K562 (cell line): Measurements from ENCODE around the gene PPP6C. TPM values are rescaled to one million over a fixed set of nuclear protein-coding genes. Genes with fewer than 3 reads are reported as not detected.

ENCODE experiments used
- ATAC-seq: fragments of 200-7000 bp; cut with Tn5 transposase; 3 replicates; pipeline ENCODE4 v1.9.1; 2020; ENCODE audit warnings: moderate library complexity
- BruUV-seq: library from RNA; stranded (reverse); fragments of 400-500 nt; replicated peaks from 2 replicates; lab custom pipeline; 2021; lab: Mats Ljungman, UMichigan
- CTCF ChIA-PET: fragments of 300-600 bp; formaldehyde crosslinking; extraction: SDS; loops from one replicate; lab custom pipeline; 2021; ENCODE audit warnings: low intra/inter-chr PET ratio; lab: Yijun Ruan, JAX
- POLR2A ChIA-PET: fragments of 300-600, 350-650 bp; sonication (Branson Sonifier 250); formaldehyde crosslinking; extraction: SDS; loops from one replicate; lab custom pipeline; 2021; ENCODE audit warnings: antibody characterized with exemption, inconsistent platforms; lab: Yijun Ruan, JAX
- DNase-seq, 4 experiments: peaks; one replicate each; pipeline versions ENCODE4 v3.0.0 to v3.0.0-alpha.2; 2011 to 2018; ENCODE audit warnings: low spot score in 3 of 4, mixed read lengths in 3 of 4; ENCODE audit errors: extremely low read depth in 1 of 4
- FAIRE-seq: peaks from 2 replicates; lab custom pipeline; 2011; peaks lifted over from hg19 to GRCh38; lab: Jason Lieb, UNC
- H2AFZ ChIP-seq: 2 replicates; pipeline ENCODE4 v1.6.0; 2011; ENCODE audit warnings: low read depth, low read length, control low read depth, inconsistent platforms
- H3K27ac ChIP-seq: fragments of 200-600 bp; 3 replicates; pipeline ENCODE4 v1.8.0; 2011; ENCODE audit warnings: low read depth, mild to moderate bottlenecking, control low read depth, inconsistent platforms, low read length, moderate library complexity, mixed read lengths; ENCODE audit errors: extremely low read depth
- H3K27me3 ChIP-seq, 2 experiments: fragments of 300-600 bp in 1 of 2; 2 replicates in 1 of 2; 3 replicates in 1 of 2; pipeline versions ENCODE4 v1.6.0 to v1.8.0; 2011; ENCODE audit warnings: inconsistent platforms in 2 of 2, low read length in 2 of 2, mild to moderate bottlenecking in 1 of 2, mixed read lengths in 1 of 2, moderate library complexity in 1 of 2; ENCODE audit not compliant: control insufficient read depth in 2 of 2, insufficient read depth in 2 of 2
- H3K36me3 ChIP-seq: fragments of 300-600 bp; 3 replicates; pipeline ENCODE4 v1.8.0; 2011; ENCODE audit warnings: mild to moderate bottlenecking, low read length, inconsistent platforms; ENCODE audit not compliant: control insufficient read depth, insufficient read depth
- H3K4me1 ChIP-seq, 2 experiments: fragments of 200-600 bp in 1 of 2; replicated peaks in 1 of 2; 2 replicates in 1 of 2; 3 replicates in 1 of 2; pipeline versions ENCODE4 v1.5.1 to v1.8.0; 2011; ENCODE audit warnings: inconsistent platforms in 2 of 2, low read length in 2 of 2, mild to moderate bottlenecking in 1 of 2, mixed read lengths in 1 of 2, moderate library complexity in 1 of 2; ENCODE audit not compliant: control insufficient read depth in 2 of 2, insufficient read depth in 2 of 2
- H3K4me2 ChIP-seq: 2 replicates; pipeline ENCODE4 v1.6.1; 2011; ENCODE audit warnings: low read length, control low read depth, inconsistent platforms, mixed read lengths; ENCODE audit not compliant: insufficient read depth
- H3K4me3 ChIP-seq: fragments of 200-600 bp; sonication (generic), shearing (Covaris generic); 2 replicates; pipeline ENCODE4 v1.5.1; 2016; ENCODE audit warnings: control low read depth, inconsistent platforms
- H3K79me2 ChIP-seq: fragments of 200-600 bp; 3 replicates; pipeline ENCODE4 v1.8.0; 2011; ENCODE audit warnings: low read length, inconsistent platforms; ENCODE audit not compliant: control insufficient read depth, insufficient read depth
- H3K9ac ChIP-seq, 2 experiments: 2 replicates each; pipeline versions ENCODE4 v1.6.0 to v1.6.1; 2011; ENCODE audit warnings: low read depth in 2 of 2, low read length in 2 of 2, control low read depth in 1 of 2, inconsistent platforms in 1 of 2, mild to moderate bottlenecking in 1 of 2, mixed read lengths in 1 of 2; ENCODE audit not compliant: insufficient read depth in 1 of 2
- H3K9me1 ChIP-seq: one replicate; pipeline ENCODE4 v1.6.0; 2011; ENCODE audit warnings: inconsistent platforms, mild to moderate bottlenecking, low read length, moderate library complexity; ENCODE audit not compliant: control insufficient read depth, insufficient read depth
- H3K9me3 ChIP-seq: replicated peaks from 2 replicates; pipeline ENCODE4 v1.5.1; 2011; ENCODE audit warnings: low read depth, low read length, inconsistent platforms; ENCODE audit not compliant: control insufficient read depth, insufficient read depth
- H4K20me1 ChIP-seq: replicated peaks from 2 replicates; pipeline ENCODE4 v1.6.1; 2011; ENCODE audit warnings: low read length, inconsistent platforms, mixed read lengths; ENCODE audit not compliant: control insufficient read depth, insufficient read depth
- CBX3 ChIP-seq, 2 experiments: IDR thresholded peaks; 1 replicate in 1 of 2; 2 replicates in 1 of 2; pipeline ENCODE4 v1.6.1; 2012; ENCODE audit warnings: inconsistent platforms in 2 of 2, low read length in 2 of 2, borderline replicate concordance in 1 of 2, control low read depth in 1 of 2
- CHD1 ChIP-seq: fragments of 200-600 bp; sonication (generic); IDR thresholded peaks from one replicate; pipeline ENCODE4 v1.6.1; 2012; ENCODE audit warnings: mild to moderate bottlenecking, moderate library complexity, low read length, inconsistent platforms
- DNMT1 ChIP-seq: fragments of 450-650 bp; IDR thresholded peaks from 2 replicates; pipeline ENCODE4 v1.6.1; 2016; ENCODE audit warnings: antibody characterized with exemption, mild to moderate bottlenecking
- DPF2 ChIP-seq: fragments of 450-650 bp; IDR thresholded peaks from 2 replicates; pipeline ENCODE4 v1.6.1; 2016
- GTF2B ChIP-seq: IDR thresholded peaks from 2 replicates; pipeline ENCODE4 v1.6.1; 2011; ENCODE audit not compliant: insufficient read length; ENCODE audit errors: extremely low read depth
- HIVEP1 ChIP-seq: fragments of 250-450 bp; sonication (Bioruptor Pico); IDR thresholded peaks from 2 replicates; pipeline ENCODE4 v1.4.0; 2020; ENCODE audit warnings: mild to moderate bottlenecking
- TFAM ChIP-seq: fragments of 250-450 bp; sonication (Bioruptor Pico); conservative IDR thresholded peaks from 2 replicates; pipeline ENCODE4 v1.5.0; 2021; ENCODE audit warnings: mild to moderate bottlenecking, moderate library complexity
- THRA ChIP-seq: fragments of 450-650 bp; IDR thresholded peaks from 2 replicates; pipeline ENCODE4 v1.6.1; 2017; ENCODE audit warnings: mild to moderate bottlenecking, moderate library complexity
- ZNF232 ChIP-seq: sonication (generic); formaldehyde crosslinking; IDR thresholded peaks from 2 replicates; pipeline ENCODE4 v1.8.0; 2022; ENCODE audit warnings: mild to moderate bottlenecking, missing genetic modification reagents
- ZNF778 ChIP-seq: fragments of 450-650 bp; formaldehyde crosslinking; IDR thresholded peaks from 2 replicates; pipeline ENCODE4 v1.4.0; 2020; ENCODE audit warnings: mild to moderate bottlenecking, moderate library complexity
- WGBS: fragments of 100-300 bp; shearing (Covaris generic); methylation state at CpG from one replicate; pipeline ENCODE4 v1.1.6; 2016; ENCODE audit warnings: low coverage, mixed read lengths; ENCODE audit not compliant: insufficient coverage; ENCODE audit errors: missing lambda C conversion rate; 5-methylcytosine and 5-hydroxymethylcytosine counted together
- in situ Hi-C: fragments of 300-500 bp; cut with MboI; formaldehyde crosslinking; loops from 4 replicates; pipeline ENCODE4 v1.15.0; 2018; ENCODE audit warnings: inconsistent platforms, mixed read lengths
- intact Hi-C: fragments of 100-400 bp; cut with micrococcal nuclease; formaldehyde crosslinking; loops from 2 replicates; pipeline ENCODE4 v1.14.2; 2022
- polyA plus RNA-seq, 8 experiments: library from polyadenylated mRNA; depleted of rRNA in 4 of 8; stranded (reverse) in 5 of 8; unstranded in 3 of 8; fragments of >200 nt; fragmentation: Nextera tagmentation in 2 of 8; fragmentation: Illumina TruSeq in 1 of 8; extraction: Ambion mirVana in 2 of 8; extraction: Trizol in 1 of 8; gene quantifications; 2 replicates each; pipeline versions ENCODE4 v1.2.1 to v1.2.3, GENCODE V29; 2011 to 2014; ENCODE audit warnings: inconsistent platforms in 1 of 8, missing spikeins in 1 of 8
- total RNA-seq, 7 experiments: library from RNA; depleted of rRNA in 6 of 7; stranded (reverse); fragments of >200 nt in 6 of 7; fragmentation: Illumina TruSeq in 2 of 7; extraction: Trizol in 2 of 7; gene quantifications; 2 replicates each; pipeline versions ENCODE4 v1.2.1 to v1.2.3, GENCODE V29; 2011 to 2021; ENCODE audit warnings: low replicate concordance in 1 of 7
- TF ChIP-seq, protein P1 (sequence below): fragments of 450-650 bp; formaldehyde crosslinking; IDR thresholded peaks from 2 replicates; pipeline ENCODE4 v1.4.0; 2022; ENCODE audit warnings: missing genetic modification characterization
- TF ChIP-seq, protein P2 (sequence below): fragments of 450-650 bp; formaldehyde crosslinking; conservative IDR thresholded peaks from 2 replicates; pipeline ENCODE4 v1.4.0; 2022; ENCODE audit warnings: mild to moderate bottlenecking, missing genetic modification characterization

PPP6C gene
- total and polyA plus RNA-seq, 9 of the 15 experiments (the other 6 are each of a cell fraction or from before 2014, with no cell fraction given): 18.8 to 44.8 (median 38.3) TPM

DNA sequence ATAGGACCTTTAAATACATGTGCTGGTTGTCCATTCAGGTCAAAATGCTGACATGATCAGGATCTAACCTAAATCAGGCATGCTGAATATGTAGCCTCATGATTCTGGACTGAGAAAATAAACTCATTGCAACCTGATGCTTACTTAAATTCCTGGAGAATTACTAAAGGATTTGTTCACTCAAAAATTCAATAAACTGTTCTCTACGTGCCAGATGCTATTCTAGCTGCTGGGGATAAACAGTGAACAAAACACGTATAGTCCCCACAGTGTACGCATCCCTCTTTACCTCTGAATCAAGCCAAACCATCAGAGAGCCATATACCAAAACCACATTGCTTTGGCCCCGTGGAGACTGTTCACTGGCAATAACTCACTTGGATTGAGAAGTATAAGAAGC, 52.4 kb downstream of the PPP6C start:
- DNase-seq (no peak), FAIRE-seq (no peak), ATAC-seq (no peak)
- Histone ChIP-seq H3K9ac (no peak overlapping the region), H3K9me1 (no peaks in the 10 kb centered on the region), H3K27me3 (no peaks in the 10 kb centered on the region), H3K27ac (no peak overlapping the region), H3K9me3 (no peaks in the 10 kb centered on the region), H3K4me3 (no peak overlapping the region), H3K79me2 (peaks cover 60% of the 10 kb centered on the region), H3K36me3 (peaks cover 13% of the 10 kb centered on the region), H2AFZ (no peak overlapping the region), H4K20me1 (no peaks in the 10 kb centered on the region), H3K4me1 (peaks cover 4 to 7% of the 10 kb centered on the region in 2 experiments; a peak in 4 of 5 replicates), H3K4me2 (no peak overlapping the region)
- ChIA-PET POLR2A (interaction anchor here (1.0 kb wide), 1 partner anchor 268 kb away, joined by 4 read pairs; no protein-coding TSS in a partner anchor), CTCF (interaction anchor here (0.6 kb wide), 1 partner anchor 295 kb away, joined by 3 read pairs; no protein-coding TSS in a partner anchor)
- TF ChIP-seq, protein P1, sequence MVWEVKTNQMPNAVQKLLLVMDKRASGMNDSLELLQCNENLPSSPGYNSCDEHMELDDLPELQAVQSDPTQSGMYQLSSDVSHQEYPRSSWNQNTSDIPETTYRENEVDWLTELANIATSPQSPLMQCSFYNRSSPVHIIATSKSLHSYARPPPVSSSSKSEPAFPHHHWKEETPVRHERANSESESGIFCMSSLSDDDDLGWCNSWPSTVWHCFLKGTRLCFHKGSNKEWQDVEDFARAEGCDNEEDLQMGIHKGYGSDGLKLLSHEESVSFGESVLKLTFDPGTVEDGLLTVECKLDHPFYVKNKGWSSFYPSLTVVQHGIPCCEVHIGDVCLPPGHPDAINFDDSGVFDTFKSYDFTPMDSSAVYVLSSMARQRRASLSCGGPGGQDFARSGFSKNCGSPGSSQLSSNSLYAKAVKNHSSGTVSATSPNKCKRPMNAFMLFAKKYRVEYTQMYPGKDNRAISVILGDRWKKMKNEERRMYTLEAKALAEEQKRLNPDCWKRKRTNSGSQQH (CRISPR knock-in tag): no peak
- TF ChIP-seq TFAM (no peak), GTF2B (no peak), CBX3 (IDR thresholded peaks at IDR 0.05; ENCODE audit: borderline replicate concordance in 1 of 2, low read length in 2 of 2) (no peak), HIVEP1 (no peak), CHD1 (no peak), DNMT1 (no peak), ZNF778 (CRISPR knock-in tag) (no peak), THRA (no peak), ZNF232 (CRISPR knock-in tag) (no peak), DPF2 (no peak)
- TF ChIP-seq, protein P2, sequence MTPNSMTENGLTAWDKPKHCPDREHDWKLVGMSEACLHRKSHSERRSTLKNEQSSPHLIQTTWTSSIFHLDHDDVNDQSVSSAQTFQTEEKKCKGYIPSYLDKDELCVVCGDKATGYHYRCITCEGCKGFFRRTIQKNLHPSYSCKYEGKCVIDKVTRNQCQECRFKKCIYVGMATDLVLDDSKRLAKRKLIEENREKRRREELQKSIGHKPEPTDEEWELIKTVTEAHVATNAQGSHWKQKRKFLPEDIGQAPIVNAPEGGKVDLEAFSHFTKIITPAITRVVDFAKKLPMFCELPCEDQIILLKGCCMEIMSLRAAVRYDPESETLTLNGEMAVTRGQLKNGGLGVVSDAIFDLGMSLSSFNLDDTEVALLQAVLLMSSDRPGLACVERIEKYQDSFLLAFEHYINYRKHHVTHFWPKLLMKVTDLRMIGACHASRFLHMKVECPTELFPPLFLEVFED (CRISPR knock-in tag): no peak
- no TSS peak for BruUV-seq
- WGBS: 88% methylated on average over 4 of the region's 4 CpGs
- intact Hi-C loops (no loop called here), in situ Hi-C loops (no loop called here)
